Measurements from ENCODE around the gene OSBP2.

The OSBP2 gene

DNA sequence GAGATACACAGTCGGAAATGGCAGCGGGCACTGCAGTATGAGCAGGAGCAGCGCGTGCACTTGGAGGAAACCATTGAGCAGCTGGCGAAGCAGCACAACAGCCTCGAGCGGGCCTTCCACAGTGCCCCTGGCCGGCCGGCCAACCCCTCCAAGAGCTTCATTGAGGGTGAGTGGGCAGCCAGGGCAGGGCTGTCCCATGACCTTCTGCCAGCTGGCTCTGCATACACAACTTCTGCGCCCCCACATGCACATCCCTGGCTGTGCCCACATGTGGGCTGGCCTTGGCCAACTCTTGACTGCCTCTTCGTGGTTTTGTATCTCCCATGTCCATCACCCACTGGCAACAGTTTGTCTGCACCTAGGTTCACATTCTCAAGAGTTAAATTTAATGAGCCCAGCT is 192.8 kb downstream of the OSBP2 start:
- H3K36me3 ChIP-seq (ENCODE audit: control insufficient read depth in 1 of 2, insufficient read depth in 2 of 2, low read depth in 1 of 2, low read length in 2 of 2), result peaks cover 16 to 33% of the 10 kb centered on the region in 2 experiments
- no peak overlapping the region for H2BK15ac ChIP-seq (ENCODE audit: low read depth, poor library complexity, severe bottlenecking)
- no peaks in the 10 kb centered on the region for H3K79me1 ChIP-seq (replicated peaks; ENCODE audit: low read length, poor library complexity, severe bottlenecking)
- DNase-seq, result no peak
- H4K8ac ChIP-seq (ENCODE audit: low read length), result no peak overlapping the region
- H4K91ac ChIP-seq (ENCODE audit: low read length), result no peak overlapping the region
- H2BK5ac ChIP-seq (ENCODE audit: low read depth, low read length, poor library complexity, severe bottlenecking), result no peak overlapping the region
- no peak overlapping the region for H2BK120ac ChIP-seq (ENCODE audit: low read depth, low read length)
- H3K9me3 ChIP-seq (ENCODE audit: control insufficient read depth, low read length), result no peaks in the 10 kb centered on the region
- no peak overlapping the region for H3K4me3 ChIP-seq (ENCODE audit: insufficient read depth in 1 of 2, low read depth in 1 of 2, low read length in 2 of 2)
- H3K14ac ChIP-seq (ENCODE audit: low read length in 2 of 2), result no peak overlapping the region
- no peaks in the 10 kb centered on the region for H3K4me1 ChIP-seq (ENCODE audit: control insufficient read depth, insufficient read depth, low read depth, low read length)
- WGBS, result 91% methylated on average over 11 of the region's 11 CpGs
- no peak overlapping the region for H3K27ac ChIP-seq (ENCODE audit: low read length, poor library complexity, severe bottlenecking)
- H3K9ac ChIP-seq (ENCODE audit: low read length), result no peak overlapping the region
- H3K4me2 ChIP-seq (ENCODE audit: low read length, poor library complexity, severe bottlenecking), result no peak overlapping the region
- H2AFZ ChIP-seq (ENCODE audit: low read depth, low read length), result no peak overlapping the region
- H3K23ac ChIP-seq (ENCODE audit: low read length in 2 of 2), result no peak overlapping the region
- no peak overlapping the region for H3K18ac ChIP-seq (ENCODE audit: low read depth in 1 of 2, low read length in 2 of 2)
- H3K4ac ChIP-seq (ENCODE audit: low read depth in 1 of 2, low read length in 2 of 2), result no peak overlapping the region
- no peak overlapping the region for H2BK12ac ChIP-seq (ENCODE audit: low read length in 2 of 2)
- no peak overlapping the region for H2AK5ac ChIP-seq (ENCODE audit: low read length, severe bottlenecking)
- peaks cover 0 to 13% of the 10 kb centered on the region in 2 experiments for H3K27me3 ChIP-seq (ENCODE audit: control insufficient read depth in 1 of 2, insufficient read depth in 1 of 2, low read length in 2 of 2)

DNA sequence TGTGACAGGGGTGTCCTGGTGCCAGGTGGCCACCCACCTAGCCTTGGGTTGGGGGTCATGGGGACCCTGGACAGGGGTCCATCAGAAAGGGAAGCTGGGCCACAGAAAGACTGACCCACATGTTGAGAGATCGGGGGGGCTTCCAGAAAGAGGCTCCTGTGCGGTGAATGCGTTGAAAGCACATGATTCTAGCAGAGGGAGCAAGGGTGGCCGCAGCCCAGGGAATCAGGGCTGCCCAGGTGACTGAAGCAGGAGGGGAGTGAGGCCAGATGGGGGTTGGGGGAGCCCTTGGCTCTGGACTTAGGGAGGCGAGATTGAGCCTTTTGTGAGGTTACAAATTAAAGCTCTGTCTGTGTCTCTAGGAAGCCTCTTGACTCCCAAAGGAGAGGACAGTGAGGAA is 193.2 kb downstream of the OSBP2 start:
- Histone ChIP-seq H2AFZ (ENCODE audit: low read depth, low read length) (no peak overlapping the region), H3K79me1 (replicated peaks; ENCODE audit: low read length, poor library complexity, severe bottlenecking) (no peaks in the 10 kb centered on the region), H3K9ac (ENCODE audit: low read length) (no peak overlapping the region), H2BK15ac (ENCODE audit: low read depth, poor library complexity, severe bottlenecking) (no peak overlapping the region), H3K36me3 (ENCODE audit: control insufficient read depth in 1 of 2, insufficient read depth in 2 of 2, low read depth in 1 of 2, low read length in 2 of 2) (peaks cover 19 to 37% of the 10 kb centered on the region in 2 experiments), H3K18ac (ENCODE audit: low read depth in 1 of 2, low read length in 2 of 2) (no peak overlapping the region), H3K9me3 (ENCODE audit: control insufficient read depth, low read length) (no peaks in the 10 kb centered on the region), H3K14ac (ENCODE audit: low read length in 2 of 2) (no peak overlapping the region), H3K4me3 (ENCODE audit: insufficient read depth in 1 of 2, low read depth in 1 of 2, low read length in 2 of 2) (no peak overlapping the region), H4K91ac (ENCODE audit: low read length) (no peak overlapping the region), H3K4ac (ENCODE audit: low read depth in 1 of 2, low read length in 2 of 2) (no peak overlapping the region), H2AK5ac (ENCODE audit: low read length, severe bottlenecking) (no peak overlapping the region), H3K27ac (ENCODE audit: low read length, poor library complexity, severe bottlenecking) (no peak overlapping the region), H2BK5ac (ENCODE audit: low read depth, low read length, poor library complexity, severe bottlenecking) (no peak overlapping the region), H3K27me3 (ENCODE audit: control insufficient read depth in 1 of 2, insufficient read depth in 1 of 2, low read length in 2 of 2) (peaks cover 0 to 13% of the 10 kb centered on the region in 2 experiments), H4K8ac (ENCODE audit: low read length) (no peak overlapping the region), H3K4me2 (ENCODE audit: low read length, poor library complexity, severe bottlenecking) (no peak overlapping the region), H3K4me1 (ENCODE audit: control insufficient read depth, insufficient read depth, low read depth, low read length) (no peaks in the 10 kb centered on the region), H2BK120ac (ENCODE audit: low read depth, low read length) (no peak overlapping the region), H3K23ac (ENCODE audit: low read length in 2 of 2) (no peak overlapping the region), H2BK12ac (ENCODE audit: low read length in 2 of 2) (no peak overlapping the region)
- DNase-seq, result no peak
- WGBS, result 90% methylated on average over 5 of the region's 5 CpGs

DNA sequence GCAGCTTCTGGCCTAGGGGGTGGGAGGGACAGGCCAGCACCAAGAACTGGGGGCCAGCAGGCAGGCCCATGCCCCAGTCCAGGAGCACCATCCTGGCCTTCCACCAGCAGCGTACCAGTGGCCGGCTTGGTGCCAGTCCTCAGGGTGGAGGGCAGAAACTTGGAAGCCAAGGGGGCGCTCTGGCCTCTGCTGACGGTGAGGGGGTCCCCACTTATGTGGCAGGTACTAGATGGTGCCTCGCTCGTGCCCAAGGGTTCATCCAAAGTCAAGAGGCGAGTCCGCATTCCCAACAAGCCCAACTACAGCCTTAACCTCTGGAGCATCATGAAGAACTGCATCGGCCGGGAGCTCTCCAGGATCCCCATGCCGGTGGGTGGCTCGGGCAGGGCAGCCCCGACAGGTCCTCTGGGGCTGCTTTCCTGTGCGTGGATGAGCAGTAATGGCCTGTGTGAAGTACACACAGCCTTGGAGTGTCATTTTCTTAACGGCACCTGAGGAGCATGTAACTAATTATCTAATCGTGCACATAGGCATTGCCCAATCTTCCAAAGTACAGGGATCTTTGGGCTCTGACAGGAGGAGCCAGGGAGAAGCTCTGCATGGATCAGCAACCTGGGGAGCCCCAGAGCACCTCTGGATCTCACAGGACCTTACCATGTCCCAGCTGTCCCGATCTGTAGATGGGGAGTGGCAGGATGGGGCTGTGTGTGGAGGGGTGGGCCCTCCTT is 194.8 kb downstream of the OSBP2 start:
- Histone ChIP-seq H3K9me3 (ENCODE audit: control insufficient read depth, low read length) (no peaks in the 10 kb centered on the region), H3K36me3 (ENCODE audit: control insufficient read depth in 1 of 2, insufficient read depth in 2 of 2, low read depth in 1 of 2, low read length in 2 of 2) (peaks cover 21 to 49% of the 10 kb centered on the region in 2 experiments), H3K4me3 (ENCODE audit: insufficient read depth in 1 of 2, low read depth in 1 of 2, low read length in 2 of 2) (no peak overlapping the region), H3K27ac (ENCODE audit: low read length, poor library complexity, severe bottlenecking) (no peak overlapping the region), H3K4me1 (ENCODE audit: control insufficient read depth, insufficient read depth, low read depth, low read length) (no peaks in the 10 kb centered on the region), H3K14ac (ENCODE audit: low read length in 2 of 2) (no peak overlapping the region), H2BK12ac (ENCODE audit: low read length in 2 of 2) (no peak overlapping the region), H4K8ac (ENCODE audit: low read length) (no peak overlapping the region), H2AK5ac (ENCODE audit: low read length, severe bottlenecking) (no peak overlapping the region), H3K18ac (ENCODE audit: low read depth in 1 of 2, low read length in 2 of 2) (no peak overlapping the region), H3K27me3 (ENCODE audit: control insufficient read depth in 1 of 2, insufficient read depth in 1 of 2, low read length in 2 of 2) (no peaks in the 10 kb centered on the region), H3K4me2 (ENCODE audit: low read length, poor library complexity, severe bottlenecking) (no peak overlapping the region), H4K91ac (ENCODE audit: low read length) (no peak overlapping the region), H3K79me1 (replicated peaks; ENCODE audit: low read length, poor library complexity, severe bottlenecking) (no peaks in the 10 kb centered on the region), H3K4ac (ENCODE audit: low read depth in 1 of 2, low read length in 2 of 2) (no peak overlapping the region), H3K9ac (ENCODE audit: low read length) (no peak overlapping the region), H2BK5ac (ENCODE audit: low read depth, low read length, poor library complexity, severe bottlenecking) (no peak overlapping the region), H3K23ac (ENCODE audit: low read length in 2 of 2) (no peak overlapping the region), H2BK15ac (ENCODE audit: low read depth, poor library complexity, severe bottlenecking) (no peak overlapping the region), H2BK120ac (ENCODE audit: low read depth, low read length) (no peak overlapping the region), H2AFZ (ENCODE audit: low read depth, low read length) (no peak overlapping the region)
- no peak for DNase-seq
- WGBS, result 85% methylated on average over 17 of the region's 17 CpGs

DNA sequence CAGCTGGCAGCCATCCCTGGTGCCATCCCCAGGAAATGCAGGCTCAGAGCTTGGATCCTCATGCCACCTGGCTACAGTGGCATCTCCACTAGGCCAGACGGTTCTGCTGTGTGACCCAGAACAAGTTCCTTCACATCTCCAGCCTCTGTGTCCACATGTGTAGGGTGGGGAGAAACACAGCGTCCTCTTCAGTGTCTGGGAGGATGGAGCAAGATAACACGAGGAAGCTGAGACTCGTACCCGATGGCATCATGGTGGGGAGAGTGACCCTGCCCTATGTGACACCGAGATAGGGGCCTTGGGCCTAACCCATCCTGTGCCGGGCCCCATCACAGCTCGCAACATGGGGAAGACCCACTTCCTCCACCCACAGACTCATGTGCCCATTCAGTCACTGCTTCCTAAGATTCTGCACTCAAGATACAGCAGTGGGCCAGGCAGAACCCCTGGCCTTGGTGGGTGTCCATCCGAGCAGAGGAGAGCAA is 195.4 kb downstream of the OSBP2 start:
- Histone ChIP-seq H3K4me3 (ENCODE audit: insufficient read depth in 1 of 2, low read depth in 1 of 2, low read length in 2 of 2) (no peak overlapping the region), H3K18ac (ENCODE audit: low read depth in 1 of 2, low read length in 2 of 2) (no peak overlapping the region), H3K79me1 (replicated peaks; ENCODE audit: low read length, poor library complexity, severe bottlenecking) (no peaks in the 10 kb centered on the region)

More for the DNA sequence above, 195.4 kb downstream of the OSBP2 start:
- no peak for DNase-seq
- no peak overlapping the region for H3K23ac ChIP-seq (ENCODE audit: low read length in 2 of 2)
- H2AFZ ChIP-seq (ENCODE audit: low read depth, low read length), result no peak overlapping the region
- no peak overlapping the region for H2BK15ac ChIP-seq (ENCODE audit: low read depth, poor library complexity, severe bottlenecking)
- no peaks in the 10 kb centered on the region for H3K4me1 ChIP-seq (ENCODE audit: control insufficient read depth, insufficient read depth, low read depth, low read length)
- no peaks in the 10 kb centered on the region for H3K27me3 ChIP-seq (ENCODE audit: control insufficient read depth in 1 of 2, insufficient read depth in 1 of 2, low read length in 2 of 2)
- H3K9ac ChIP-seq (ENCODE audit: low read length), result no peak overlapping the region
- H2BK12ac ChIP-seq (ENCODE audit: low read length in 2 of 2), result no peak overlapping the region
- 86% methylated on average over 9 of the region's 9 CpGs for WGBS
- H3K4me2 ChIP-seq (ENCODE audit: low read length, poor library complexity, severe bottlenecking), result no peak overlapping the region
- H2BK120ac ChIP-seq (ENCODE audit: low read depth, low read length), result no peak overlapping the region
- H2AK5ac ChIP-seq (ENCODE audit: low read length, severe bottlenecking), result no peak overlapping the region
- H3K14ac ChIP-seq (ENCODE audit: low read length in 2 of 2), result no peak overlapping the region
- H3K36me3 ChIP-seq (ENCODE audit: control insufficient read depth in 1 of 2, insufficient read depth in 2 of 2, low read depth in 1 of 2, low read length in 2 of 2), result peaks cover 21 to 54% of the 10 kb centered on the region in 2 experiments
- H4K91ac ChIP-seq (ENCODE audit: low read length), result no peak overlapping the region
- H3K27ac ChIP-seq (ENCODE audit: low read length, poor library complexity, severe bottlenecking), result no peak overlapping the region
- no peak overlapping the region for H2BK5ac ChIP-seq (ENCODE audit: low read depth, low read length, poor library complexity, severe bottlenecking)
- no peak overlapping the region for H3K4ac ChIP-seq (ENCODE audit: low read depth in 1 of 2, low read length in 2 of 2)
- no peaks in the 10 kb centered on the region for H3K9me3 ChIP-seq (ENCODE audit: control insufficient read depth, low read length)
- no peak overlapping the region for H4K8ac ChIP-seq (ENCODE audit: low read length)
